ENCODE data around the gene TIMP3. TPM values are rescaled to one million over a fixed set of nuclear protein-coding genes. Genes with fewer than 3 reads are reported as not detected.
A peak's percentile ranks its signal among the peaks of the same experiment; 100 is the strongest.

The TIMP3 gene
- total and polyA plus RNA-seq, 2 donors = 8.7 to 29.7 TPM

GRCh38 chr22:32897400-32897799 is 95.9 kb downstream of the TIMP3 start:
- Histone ChIP-seq H3K27me3 (ENCODE audit: control insufficient read depth in 2 of 2, insufficient read depth in 1 of 2, low read length in 1 of 2) (no peaks in the 10 kb centered on the region), H3K9me3 (ENCODE audit: control insufficient read depth in 2 of 2, insufficient read depth in 1 of 2, low read length in 1 of 2) (no peaks in the 10 kb centered on the region), H3K27ac (ENCODE audit: low read depth in 1 of 2, low read length in 1 of 2) (no peak overlapping the region), H3K4me3 (ENCODE audit: low read length in 2 of 2) (no peak overlapping the region), H3K4me1 (ENCODE audit: control insufficient read depth in 2 of 2, insufficient read depth in 2 of 2, low read length in 2 of 2) (no peaks in the 10 kb centered on the region), H3K36me3 (ENCODE audit: control insufficient read depth in 2 of 2, insufficient read depth in 2 of 2, low read length in 1 of 2) (no peaks in the 10 kb centered on the region)
- over 99% methylated on average over 5 of the region's 5 CpGs for WGBS
- DNase-seq (ENCODE audit: low read depth in 6 of 9, low spot score in 9 of 9) = no peak

GRCh38 chr22:32900886-32901635 is 99.6 kb downstream of the TIMP3 start:
- WGBS = 98% methylated on average over 4 of the region's 4 CpGs
- no peak overlapping the region for H3K27ac ChIP-seq (ENCODE audit: low read depth in 1 of 2, low read length in 1 of 2)
- no peaks in the 10 kb centered on the region for H3K4me1 ChIP-seq (ENCODE audit: control insufficient read depth in 2 of 2, insufficient read depth in 2 of 2, low read length in 2 of 2)
- no peaks in the 10 kb centered on the region for H3K27me3 ChIP-seq (ENCODE audit: control insufficient read depth in 2 of 2, insufficient read depth in 1 of 2, low read length in 1 of 2)
- DNase-seq (ENCODE audit: low read depth in 6 of 9, low spot score in 9 of 9) = no peak
- no peaks in the 10 kb centered on the region for H3K36me3 ChIP-seq (ENCODE audit: control insufficient read depth in 2 of 2, insufficient read depth in 2 of 2, low read length in 1 of 2)
- no peaks in the 10 kb centered on the region for H3K9me3 ChIP-seq (ENCODE audit: control insufficient read depth in 2 of 2, insufficient read depth in 1 of 2, low read length in 1 of 2)
- no peak overlapping the region for H3K4me3 ChIP-seq (ENCODE audit: low read length in 2 of 2)

DNA sequence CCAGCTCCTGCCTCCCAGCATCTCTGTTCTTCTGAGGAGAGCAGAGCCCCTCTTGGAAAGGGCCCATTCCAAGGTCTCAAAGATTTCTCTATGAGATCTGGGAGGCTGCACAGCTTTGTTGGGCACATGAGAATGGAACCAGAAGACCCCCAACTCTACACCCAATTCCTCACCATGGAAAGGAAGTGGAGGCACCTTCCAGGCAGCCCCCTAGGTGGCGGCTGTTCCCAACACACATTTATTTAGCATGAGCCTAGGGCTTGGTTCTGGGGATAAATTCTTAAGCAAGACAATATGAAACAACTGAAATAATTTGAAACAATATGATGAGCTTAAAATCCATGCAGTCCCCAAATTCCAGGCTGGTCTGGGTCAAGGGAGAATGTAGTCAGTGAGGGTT is 100.4 kb downstream of the TIMP3 start:
- Histone ChIP-seq H3K36me3 (ENCODE audit: control insufficient read depth in 2 of 2, insufficient read depth in 2 of 2, low read length in 1 of 2) (no peaks in the 10 kb centered on the region), H3K4me1 (ENCODE audit: control insufficient read depth in 2 of 2, insufficient read depth in 2 of 2, low read length in 2 of 2) (no peaks in the 10 kb centered on the region), H3K9me3 (ENCODE audit: control insufficient read depth in 2 of 2, insufficient read depth in 1 of 2, low read length in 1 of 2) (no peaks in the 10 kb centered on the region), H3K27me3 (ENCODE audit: control insufficient read depth in 2 of 2, insufficient read depth in 1 of 2, low read length in 1 of 2) (no peaks in the 10 kb centered on the region), H3K27ac (ENCODE audit: low read depth in 1 of 2, low read length in 1 of 2) (no peak overlapping the region), H3K4me3 (ENCODE audit: low read length in 2 of 2) (no peak overlapping the region)
- DNase-seq (ENCODE audit: low read depth in 6 of 9, low spot score in 9 of 9) = no peak
- 47% methylated on average over 1 of the region's 1 CpG for WGBS

DNA sequence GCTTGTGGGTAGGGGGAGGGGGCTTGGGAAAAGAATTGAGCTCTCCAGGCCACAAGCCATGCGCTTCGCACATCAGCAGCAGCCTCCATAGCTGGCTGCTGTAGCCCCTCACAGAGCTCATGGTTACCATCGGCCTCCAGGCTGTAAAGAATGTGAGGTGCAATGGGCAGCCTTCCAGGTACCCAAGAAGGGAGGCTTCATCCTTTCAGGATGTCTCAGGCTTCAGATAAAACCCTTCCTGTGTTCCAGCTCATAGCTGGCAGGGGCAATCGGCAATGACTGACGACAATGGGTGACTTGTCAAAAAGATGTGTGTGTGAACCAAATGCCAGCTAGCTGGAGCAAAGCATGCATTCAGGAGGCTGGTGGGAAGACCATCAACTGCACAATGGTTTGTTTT is 102.0 kb downstream of the TIMP3 start:
- WGBS = 97% methylated on average over 5 of the region's 5 CpGs
- DNase-seq (ENCODE audit: low read depth in 6 of 9, low spot score in 9 of 9) = no peak
- Histone ChIP-seq H3K4me1 (ENCODE audit: control insufficient read depth in 2 of 2, insufficient read depth in 2 of 2, low read length in 2 of 2) (no peaks in the 10 kb centered on the region), H3K4me3 (ENCODE audit: low read length in 2 of 2) (no peak overlapping the region), H3K27ac (ENCODE audit: low read depth in 1 of 2, low read length in 1 of 2) (no peak overlapping the region), H3K27me3 (ENCODE audit: control insufficient read depth in 2 of 2, insufficient read depth in 1 of 2, low read length in 1 of 2) (no peaks in the 10 kb centered on the region), H3K36me3 (ENCODE audit: control insufficient read depth in 2 of 2, insufficient read depth in 2 of 2, low read length in 1 of 2) (no peaks in the 10 kb centered on the region), H3K9me3 (ENCODE audit: control insufficient read depth in 2 of 2, insufficient read depth in 1 of 2, low read length in 1 of 2) (no peaks in the 10 kb centered on the region)

GRCh38 chr22:32904044-32904443 is 102.5 kb downstream of the TIMP3 start:
- WGBS = 96% methylated on average over 3 of the region's 3 CpGs

DNA sequence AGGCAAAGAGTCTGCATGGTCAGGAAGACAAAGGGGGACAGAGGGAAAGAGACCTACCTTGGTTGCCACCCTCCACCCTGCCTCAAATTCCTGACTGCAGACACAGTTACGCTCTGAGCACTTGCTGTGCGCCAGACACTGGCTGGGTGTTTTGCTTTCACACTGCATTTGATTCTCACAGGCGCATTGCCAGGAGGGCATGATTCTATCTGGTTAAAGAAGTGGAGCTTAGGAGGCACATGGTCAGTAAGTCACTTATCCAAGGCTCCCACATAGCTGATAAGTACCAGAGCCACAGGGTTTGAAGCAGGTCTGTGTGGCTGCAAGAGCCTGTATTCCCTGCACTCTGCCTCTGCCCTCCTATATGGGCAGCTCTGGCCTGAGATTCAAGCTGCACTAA is 103.9 kb downstream of the TIMP3 start:
- H3K27me3 ChIP-seq (ENCODE audit: control insufficient read depth in 2 of 2, insufficient read depth in 1 of 2, low read length in 1 of 2) = no peaks in the 10 kb centered on the region
- H3K4me3 ChIP-seq (ENCODE audit: low read length in 2 of 2) = no peak overlapping the region
- no peaks in the 10 kb centered on the region for H3K9me3 ChIP-seq (ENCODE audit: control insufficient read depth in 2 of 2, insufficient read depth in 1 of 2, low read length in 1 of 2)
- H3K36me3 ChIP-seq (ENCODE audit: control insufficient read depth in 2 of 2, insufficient read depth in 2 of 2, low read length in 1 of 2) = no peaks in the 10 kb centered on the region
- H3K4me1 ChIP-seq (ENCODE audit: control insufficient read depth in 2 of 2, insufficient read depth in 2 of 2, low read length in 2 of 2) = no peaks in the 10 kb centered on the region
- no peak for DNase-seq (ENCODE audit: low read depth in 6 of 9, low spot score in 9 of 9)
- 99% methylated on average over 3 of the region's 3 CpGs for WGBS
- no peak overlapping the region for H3K27ac ChIP-seq (ENCODE audit: low read depth in 1 of 2, low read length in 1 of 2)

More at GRCh38 chr22:32904044-32904443, 102.5 kb downstream of the TIMP3 start:
- H3K9me3 ChIP-seq (ENCODE audit: control insufficient read depth in 2 of 2, insufficient read depth in 1 of 2, low read length in 1 of 2) = no peaks in the 10 kb centered on the region
- no peaks in the 10 kb centered on the region for H3K27me3 ChIP-seq (ENCODE audit: control insufficient read depth in 2 of 2, insufficient read depth in 1 of 2, low read length in 1 of 2)
- no peaks in the 10 kb centered on the region for H3K4me1 ChIP-seq (ENCODE audit: control insufficient read depth in 2 of 2, insufficient read depth in 2 of 2, low read length in 2 of 2)
- no peak overlapping the region for H3K27ac ChIP-seq (ENCODE audit: low read depth in 1 of 2, low read length in 1 of 2)
- peak in 3 of 9 donors; percentile 33 to 55 (median 38) for DNase-seq (ENCODE audit: low read depth in 6 of 9, low spot score in 9 of 9)
- no peak overlapping the region for H3K4me3 ChIP-seq (ENCODE audit: low read length in 2 of 2)
- no peaks in the 10 kb centered on the region for H3K36me3 ChIP-seq (ENCODE audit: control insufficient read depth in 2 of 2, insufficient read depth in 2 of 2, low read length in 1 of 2)

- Histone ChIP-seq H3K4me1 (ENCODE audit: control insufficient read depth in 2 of 2, insufficient read depth in 2 of 2, low read length in 2 of 2) (no peaks in the 10 kb centered on the region), H3K9me3 (ENCODE audit: control insufficient read depth in 2 of 2, insufficient read depth in 1 of 2, low read length in 1 of 2) (no peaks in the 10 kb centered on the region), H3K36me3 (ENCODE audit: control insufficient read depth in 2 of 2, insufficient read depth in 2 of 2, low read length in 1 of 2) (no peaks in the 10 kb centered on the region), H3K4me3 (ENCODE audit: low read length in 2 of 2) (no peak overlapping the region), H3K27ac (ENCODE audit: low read depth in 1 of 2, low read length in 1 of 2) (no peak overlapping the region), H3K27me3 (ENCODE audit: control insufficient read depth in 2 of 2, insufficient read depth in 1 of 2, low read length in 1 of 2) (no peaks in the 10 kb centered on the region)
- no peak for DNase-seq (ENCODE audit: low read depth in 6 of 9, low spot score in 9 of 9)
- WGBS = 91% methylated on average over 21 of the region's 21 CpGs
Observed at GRCh38 chr22:32909581-32910428, 108.3 kb downstream of the TIMP3 start.

DNA sequence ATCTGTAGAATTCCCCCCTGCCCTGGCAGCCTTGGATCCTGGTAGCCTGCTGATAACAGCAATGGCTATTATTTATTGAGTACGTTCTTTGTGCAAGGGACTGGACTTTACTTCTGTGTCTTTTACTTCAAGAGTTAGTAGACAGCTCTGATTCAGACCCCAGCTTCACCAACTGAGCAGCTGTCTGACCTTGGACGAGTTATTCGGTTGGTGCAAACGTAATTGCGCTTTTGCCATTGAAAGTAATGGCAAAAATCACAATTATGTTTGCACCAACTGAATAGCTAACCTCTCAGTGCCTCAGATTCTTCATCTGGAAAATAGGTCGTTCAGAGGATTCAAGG is 108.9 kb downstream of the TIMP3 start:
- Histone ChIP-seq H3K27ac (ENCODE audit: low read depth in 1 of 2, low read length in 1 of 2) (no peak overlapping the region), H3K27me3 (ENCODE audit: control insufficient read depth in 2 of 2, insufficient read depth in 1 of 2, low read length in 1 of 2) (no peaks in the 10 kb centered on the region), H3K36me3 (ENCODE audit: control insufficient read depth in 2 of 2, insufficient read depth in 2 of 2, low read length in 1 of 2) (no peaks in the 10 kb centered on the region), H3K4me3 (ENCODE audit: low read length in 2 of 2) (no peak overlapping the region), H3K4me1 (ENCODE audit: control insufficient read depth in 2 of 2, insufficient read depth in 2 of 2, low read length in 2 of 2) (no peaks in the 10 kb centered on the region), H3K9me3 (ENCODE audit: control insufficient read depth in 2 of 2, insufficient read depth in 1 of 2, low read length in 1 of 2) (no peaks in the 10 kb centered on the region)
- no peak for DNase-seq (ENCODE audit: low read depth in 6 of 9, low spot score in 9 of 9)
- WGBS = 97% methylated on average over 6 of the region's 6 CpGs

DNA sequence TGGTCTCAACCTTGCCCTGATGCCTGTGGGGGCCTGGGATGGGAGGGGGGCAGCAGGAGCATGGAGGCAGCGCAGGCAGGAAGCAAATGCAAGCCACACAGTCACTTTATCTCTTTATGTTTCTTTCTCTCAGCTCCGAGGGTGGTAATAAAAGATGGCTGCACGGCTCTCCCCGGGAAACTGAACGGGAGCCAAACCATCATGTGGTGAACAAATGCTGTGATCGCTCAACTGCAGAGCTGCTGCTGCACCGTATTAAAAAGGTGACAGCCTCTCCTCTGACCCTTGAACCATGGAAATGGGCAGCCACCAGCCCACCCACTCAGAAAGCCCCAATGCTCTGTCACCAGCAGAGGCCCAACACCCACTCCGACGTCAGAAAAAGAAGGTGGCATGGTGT is 110.0 kb downstream of the TIMP3 start:
- Histone ChIP-seq H3K27me3 (ENCODE audit: control insufficient read depth in 2 of 2, insufficient read depth in 1 of 2, low read length in 1 of 2) (no peaks in the 10 kb centered on the region), H3K9me3 (ENCODE audit: control insufficient read depth in 2 of 2, insufficient read depth in 1 of 2, low read length in 1 of 2) (peaks cover 0 to 4% of the 10 kb centered on the region in 2 donors), H3K4me1 (ENCODE audit: control insufficient read depth in 2 of 2, insufficient read depth in 2 of 2, low read length in 2 of 2) (no peaks in the 10 kb centered on the region), H3K27ac (ENCODE audit: low read depth in 1 of 2, low read length in 1 of 2) (no peak overlapping the region), H3K4me3 (ENCODE audit: low read length in 2 of 2) (no peak overlapping the region), H3K36me3 (ENCODE audit: control insufficient read depth in 2 of 2, insufficient read depth in 2 of 2, low read length in 1 of 2) (no peaks in the 10 kb centered on the region)
- WGBS = 76% methylated on average over 9 of the region's 9 CpGs
- DNase-seq (ENCODE audit: low read depth in 6 of 9, low spot score in 9 of 9) = no peak

All from thymus (tissue), 11 donors.